ENCODE data around the gene PABPC1L2A.
"Not testable (repeated sequence)": the region's sequence is repeated elsewhere in the genome, so short reads cannot be mapped to it uniquely, and the experiment has no call there.

PABPC1L2A gene

DNA sequence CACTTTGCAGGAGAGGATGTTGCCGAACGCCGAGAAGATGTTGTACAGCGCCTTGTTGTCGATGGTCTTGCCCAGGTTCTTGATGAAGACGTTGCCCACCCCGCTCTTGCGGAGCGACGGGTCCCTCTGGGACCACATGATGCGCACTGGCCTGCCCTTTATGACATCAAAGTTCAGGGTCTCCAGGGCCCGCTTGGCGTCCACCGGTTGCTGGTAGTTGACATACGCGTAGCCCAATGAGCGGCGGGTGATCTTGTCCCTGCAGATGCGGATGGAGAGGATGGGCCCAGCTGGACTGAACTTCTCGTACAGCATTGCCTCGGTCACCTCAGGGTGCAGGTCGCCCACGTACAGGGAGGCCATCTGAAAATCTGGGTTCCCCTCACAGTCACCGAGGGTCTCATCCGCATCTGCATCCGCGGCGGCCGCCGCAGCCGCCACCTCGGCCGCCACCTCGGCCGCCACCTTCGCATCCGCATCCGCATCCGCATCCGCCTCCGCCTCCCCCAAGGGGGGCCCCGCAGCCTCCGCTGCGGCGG, at the start of gene PABPC1L2A:
Gene PABPC1L2A, minus strand, starts transcription at position 489 of the 539 bp plus-strand sequence. Its CDS starts 126 bp downstream, at position 363.
- DNase-seq: not testable (repeated sequence)

DNA sequence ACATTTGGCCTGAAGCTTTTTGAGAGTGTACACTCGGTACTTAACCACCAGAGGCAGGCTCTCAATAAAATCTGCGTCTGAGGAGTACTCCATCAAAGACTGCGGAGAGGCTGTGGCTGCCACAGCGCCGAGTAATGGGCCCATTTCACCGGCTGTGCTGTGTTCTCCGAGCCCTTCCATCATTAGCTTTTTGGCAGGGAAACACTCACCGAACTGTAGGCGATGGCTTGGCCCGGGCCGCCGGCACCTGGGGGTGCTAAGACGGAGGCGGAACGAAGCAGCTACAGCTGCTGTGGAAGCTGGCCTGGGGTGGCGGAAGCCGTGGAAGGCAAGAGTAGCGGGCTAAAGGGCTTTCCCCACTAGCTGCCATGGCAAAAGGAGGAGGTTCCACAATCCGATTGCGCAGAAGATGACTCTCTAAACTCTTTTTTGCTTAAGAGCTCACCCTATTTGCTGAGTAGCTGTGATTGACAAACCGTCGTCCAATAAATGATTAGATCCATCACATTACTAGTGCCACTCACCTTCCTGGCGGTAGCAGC, 48.5 kb upstream of the PABPC1L2A start:
- DNase-seq: peak; percentile 6

GRCh38 chrX:73126240-73126639, 46.9 kb upstream of the PABPC1L2A start:
- DNase-seq: no peak

GRCh38 chrX:73099505-73099904, 20.2 kb upstream of the PABPC1L2A start:
- not testable (repeated sequence) for DNase-seq

GRCh38 chrX:73086766-73087165, 7.5 kb upstream of the PABPC1L2A start:
- not testable (repeated sequence) for DNase-seq

GRCh38 chrX:73079884-73080283, 572 bp upstream of the PABPC1L2A start:
- DNase-seq: not testable (repeated sequence)

DNA sequence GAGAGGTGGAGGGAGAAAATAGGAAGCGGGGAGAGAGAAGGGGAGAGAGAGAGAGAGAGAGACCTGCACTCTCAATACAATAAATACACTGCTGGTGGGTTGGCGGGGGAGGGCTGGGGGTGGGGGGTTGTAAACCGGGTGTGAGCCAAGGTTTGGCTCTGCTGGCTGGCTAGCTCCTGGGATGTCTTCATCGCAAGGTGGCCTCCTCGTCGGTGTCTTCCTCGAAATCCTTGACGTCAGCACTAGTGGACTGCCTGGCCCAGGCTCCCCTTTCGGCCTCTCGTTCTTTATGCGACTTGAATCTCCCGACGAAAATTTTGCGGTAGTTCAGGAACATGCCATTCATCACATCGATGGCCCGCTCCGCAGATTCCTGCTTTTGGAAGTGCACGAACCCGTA, 715 bp downstream of the PABPC1L2A start:
- DNase-seq: not testable (repeated sequence)

DNA sequence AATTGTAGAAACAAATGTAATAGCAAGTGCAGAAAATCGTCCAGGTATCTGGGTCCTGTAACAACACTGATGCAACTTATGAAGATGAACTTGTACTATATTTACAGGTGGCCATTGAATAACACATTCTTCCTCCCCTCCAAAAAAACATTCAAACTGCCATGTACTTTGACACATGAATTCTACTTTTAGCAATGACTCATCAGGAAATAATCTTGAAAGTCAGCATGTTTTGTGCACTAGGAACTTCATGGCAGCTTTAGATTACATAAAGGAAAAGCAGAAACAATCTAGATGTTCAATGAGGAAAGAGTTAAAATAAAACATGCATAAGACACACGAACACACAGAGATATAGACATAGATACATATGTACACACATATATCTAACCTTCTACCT, 2.5 kb downstream of the PABPC1L2A start:
- DNase-seq: no peak

- DNase-seq: no peak
Observed at GRCh38 chrX:73069365-73070035, 9.8 kb downstream of the PABPC1L2A start.

DNA sequence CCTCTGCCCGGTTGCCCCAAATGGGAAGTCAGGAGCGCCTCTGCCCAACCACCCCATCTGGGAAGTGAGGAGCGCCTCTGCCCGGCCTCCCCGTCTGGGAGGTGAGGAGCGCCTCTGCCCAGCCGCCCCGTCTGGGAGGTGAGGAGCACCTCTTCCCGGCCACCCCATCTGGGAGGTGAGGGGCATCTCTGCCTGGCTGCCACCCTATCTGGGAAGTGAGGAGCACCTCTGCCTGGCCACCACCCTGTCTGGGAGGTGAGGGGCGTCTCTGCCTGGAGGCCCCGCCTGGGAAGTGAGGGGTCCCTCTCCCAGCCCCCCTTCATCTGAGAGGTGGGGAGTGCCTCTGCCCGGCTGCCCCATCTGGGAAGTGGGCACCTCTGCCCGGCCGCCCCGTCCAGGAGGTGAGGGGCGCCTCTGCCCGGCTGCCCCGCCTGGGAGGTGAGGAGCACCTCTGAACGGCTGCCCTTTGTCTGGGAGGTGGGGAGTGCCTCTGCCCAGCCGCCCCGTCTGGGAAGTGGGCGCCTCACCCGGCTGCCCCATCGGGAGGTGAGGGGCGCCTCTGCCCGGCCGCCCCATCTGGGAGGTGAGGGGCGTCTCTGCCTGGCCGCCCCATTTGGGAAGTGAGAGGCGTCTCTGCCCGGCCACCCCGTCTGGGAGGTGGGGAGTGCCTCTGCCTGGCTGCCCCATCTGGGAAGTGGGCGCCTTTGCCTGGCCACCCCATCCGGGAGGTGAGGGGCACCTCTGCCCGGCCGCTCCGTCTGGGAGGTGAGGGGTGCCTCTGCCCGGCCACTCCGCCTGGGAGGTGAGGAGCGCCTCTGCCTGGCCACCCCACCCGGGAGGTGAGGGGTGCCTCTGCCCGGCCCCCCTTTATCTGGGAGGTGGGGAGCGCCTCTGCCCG, 10.6 kb downstream of the PABPC1L2A start:
- DNase-seq: no peak

DNA sequence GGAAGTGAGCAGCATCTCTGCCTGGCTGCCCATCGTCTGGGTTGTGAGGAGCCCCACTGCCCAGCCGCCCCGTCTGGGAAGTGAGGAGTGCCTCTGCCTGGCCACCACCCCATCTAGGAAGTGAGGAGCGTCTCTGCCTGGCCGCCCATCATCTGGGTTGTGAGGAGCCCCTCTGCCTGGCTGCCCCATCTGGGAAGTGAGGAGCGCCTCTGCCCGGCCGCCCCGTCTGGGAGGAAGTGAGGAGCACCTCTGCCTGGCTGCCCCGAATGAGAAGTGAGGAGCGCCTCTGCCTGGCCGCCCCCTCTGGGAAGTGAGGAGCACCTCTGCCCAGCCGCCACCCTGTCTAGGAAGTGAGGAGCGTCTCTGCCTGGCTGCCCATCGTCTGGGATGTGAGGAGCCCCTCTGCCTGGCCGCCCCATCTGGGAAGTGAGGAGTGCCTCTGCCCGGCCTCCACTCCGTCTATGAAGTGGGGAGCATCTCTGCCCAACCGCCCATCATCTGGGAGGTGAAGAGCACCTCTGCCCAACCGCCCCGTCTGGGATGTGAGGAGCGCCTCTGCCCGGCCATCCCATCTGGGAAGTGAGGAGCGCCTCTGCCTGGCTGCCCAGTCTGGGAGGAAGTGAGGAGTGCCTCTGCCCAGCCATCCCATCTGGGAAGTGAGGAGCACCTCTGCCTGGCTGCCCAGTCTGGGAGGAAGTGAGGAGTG, 11.4 kb downstream of the PABPC1L2A start:
- DNase-seq: not testable (repeated sequence)

- no peak for DNase-seq
Observed at GRCh38 chrX:73028876-73029275, 50.4 kb downstream of the PABPC1L2A start.
